Natural killer cell (primary cell): ENCODE data around the gene BCR. TPM values are rescaled to one million over a fixed set of nuclear protein-coding genes. Genes with fewer than 3 reads are reported as not detected.

Source experiments
- ATAC-seq, 3 donors: fragments of 150-1000 bp in 2 of 3; fragments of 200-7000 bp in 1 of 3; cut with Tn5 transposase; 1 replicate in 1 of 3; 2 replicates in 2 of 3; pipeline ENCODE4 v1.10.0; 2021; ENCODE audit warnings: mild to moderate bottlenecking in 2 of 3, moderate library complexity in 2 of 3
- DNase-seq, 2 donors: peaks; one replicate each; pipeline versions ENCODE4 v3.0.0 to v3.0.0-alpha.2; 2013 to 2021; ENCODE audit warnings: mixed read lengths in 1 of 2
- H3K27ac ChIP-seq: one replicate; pipeline ENCODE4 v1.5.1; 2013; ENCODE audit warnings: mild to moderate bottlenecking, low read length
- H3K27me3 ChIP-seq: one replicate; pipeline ENCODE4 v1.6.1; 2013; ENCODE audit warnings: low read length; ENCODE audit not compliant: control insufficient read depth, insufficient read depth
- H3K36me3 ChIP-seq: one replicate; pipeline ENCODE4 v1.6.1; 2013; ENCODE audit warnings: low read length; ENCODE audit not compliant: control insufficient read depth, insufficient read depth
- H3K4me1 ChIP-seq: one replicate; pipeline ENCODE4 v1.6.1; 2013; ENCODE audit warnings: low read length; ENCODE audit not compliant: control insufficient read depth, insufficient read depth
- H3K4me3 ChIP-seq: one replicate; pipeline ENCODE4 v1.5.1; 2013; ENCODE audit warnings: low read length
- H3K9me3 ChIP-seq: one replicate; pipeline ENCODE4 v1.6.1; 2013; ENCODE audit warnings: low read length; ENCODE audit not compliant: control insufficient read depth, insufficient read depth
- H3K27ac Mint-ChIP-seq, 2 donors: one replicate each; pipeline ENCODE4 v1.8.0; 2022; ENCODE audit warnings: mild to moderate bottlenecking in 2 of 2, mixed read lengths in 2 of 2, moderate library complexity in 1 of 2
- H3K27me3 Mint-ChIP-seq, 2 donors: one replicate each; pipeline ENCODE4 v1.8.0; 2022; ENCODE audit warnings: low read depth in 2 of 2, mixed read lengths in 2 of 2
- H3K36me3 Mint-ChIP-seq: one replicate; pipeline ENCODE4 v1.8.0; 2022; ENCODE audit warnings: mixed read lengths
- H3K4me1 Mint-ChIP-seq, 2 donors: one replicate each; pipeline ENCODE4 v1.8.0; 2022; ENCODE audit warnings: mixed read lengths in 2 of 2
- H3K4me3 Mint-ChIP-seq: one replicate; pipeline ENCODE4 v1.8.0; 2022; ENCODE audit warnings: mild to moderate bottlenecking, moderate library complexity, mixed read lengths
- H3K9me3 Mint-ChIP-seq, 2 donors: one replicate each; pipeline ENCODE4 v1.8.0; 2022; ENCODE audit warnings: mixed read lengths in 2 of 2
- WGBS: methylation state at CpG from one replicate; pipeline ENCODE4 v1.1.7; 2013; ENCODE audit warnings: missing lambda C conversion rate; ENCODE audit not compliant: insufficient coverage; 5-methylcytosine and 5-hydroxymethylcytosine counted together
- intact Hi-C: fragments of 100-400 bp; cut with micrococcal nuclease; formaldehyde crosslinking; loops from one replicate; pipeline ENCODE4 v1.14.2; 2022
- total RNA-seq, 4 donors: library from RNA; stranded (reverse); fragments of 120-200 nt in 1 of 4; gene quantifications; one replicate each; pipeline versions ENCODE4 v1.2.3 to v1.2.4, GENCODE V29; 2013 to 2022
- TF ChIP-seq, protein P1 (sequence below): fragments of 200-600 bp; IDR thresholded peaks from one replicate; pipeline ENCODE4 v1.8.0; 2022; ENCODE audit warnings: antibody characterized with exemption

Gene BCR
- total RNA-seq, 3 donors from 2014 or later (not counting 1 experiment from before 2014, with no cell fraction given) = 166 to 186 (median 167) TPM

DNA sequence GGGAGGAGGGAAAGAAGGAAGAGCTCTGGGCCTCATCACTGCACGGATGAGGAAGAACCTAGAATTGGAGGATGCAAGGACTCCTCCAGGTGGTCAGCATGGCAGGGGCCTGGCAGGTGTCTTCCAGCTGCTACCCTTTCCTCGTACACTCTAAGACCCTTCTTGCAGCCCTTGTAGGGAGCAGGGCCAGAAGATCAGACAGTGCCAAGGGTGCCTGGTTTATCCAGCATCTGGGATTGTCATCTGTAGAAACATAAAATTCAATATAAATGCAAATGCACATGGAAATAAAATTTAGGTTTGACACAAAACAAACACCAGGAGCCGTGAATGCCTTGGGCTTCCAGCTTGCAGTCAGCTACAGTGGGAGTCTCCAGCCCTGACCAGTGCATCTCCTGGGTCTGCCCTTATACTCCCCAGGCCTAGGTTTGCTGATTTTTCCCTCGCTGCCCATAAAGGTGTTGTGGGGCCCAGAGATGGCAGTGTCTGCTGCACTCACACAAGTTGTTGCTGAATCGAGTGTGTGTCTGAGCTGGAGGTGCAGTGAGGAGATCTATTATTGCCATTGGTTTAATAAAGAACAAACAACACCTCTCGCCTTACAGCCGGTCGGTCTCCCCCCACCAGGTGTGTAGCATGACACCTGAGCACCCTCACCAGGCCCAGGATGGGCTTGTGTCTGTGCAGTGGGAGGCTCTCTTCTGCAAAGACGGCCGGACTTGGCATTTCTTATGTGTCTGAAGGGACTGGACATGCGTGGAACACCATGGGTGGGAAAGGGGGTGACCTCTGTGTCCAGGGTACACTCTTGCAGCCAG is 87.1 kb downstream of the BCR start:
- no peak overlapping the region for H3K27ac Mint-ChIP-seq
- 94% methylated on average over 11 of the region's 11 CpGs for WGBS

DNA sequence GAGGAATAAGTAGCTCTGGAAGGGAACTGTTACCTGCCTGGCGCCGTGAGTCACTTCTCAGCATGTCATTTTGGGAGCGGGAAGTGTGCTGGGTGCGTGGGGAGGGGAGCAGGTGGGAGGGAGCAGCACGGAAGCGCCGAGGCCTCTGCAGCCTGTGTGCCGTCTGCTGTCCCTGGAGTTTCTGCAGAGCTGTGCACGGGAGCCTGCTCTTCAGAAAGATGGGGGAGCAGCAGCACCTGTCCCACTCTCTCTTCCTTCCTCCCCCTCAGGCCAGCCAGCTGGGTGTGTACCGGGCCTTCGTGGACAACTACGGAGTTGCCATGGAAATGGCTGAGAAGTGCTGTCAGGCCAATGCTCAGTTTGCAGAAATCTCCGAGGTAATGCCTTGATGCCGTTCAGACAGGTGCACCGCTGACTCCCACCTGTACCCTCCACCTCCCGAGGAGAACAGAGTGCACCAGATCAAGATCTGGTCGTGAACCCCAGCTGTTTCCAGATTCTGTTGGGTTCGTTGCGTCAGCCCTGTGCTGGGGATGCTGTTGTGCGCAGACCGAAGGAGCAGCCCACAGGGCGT is 87.9 kb downstream of the BCR start:
- H3K9me3 Mint-ChIP-seq = no peaks in the 10 kb centered on the region
- no peaks in the 10 kb centered on the region for H3K36me3 Mint-ChIP-seq
- peaks cover 39 to 42% of the 10 kb centered on the region in 2 donors for H3K4me1 Mint-ChIP-seq
- H3K27me3 Mint-ChIP-seq = no peaks in the 10 kb centered on the region
- TF ChIP-seq, protein P1, sequence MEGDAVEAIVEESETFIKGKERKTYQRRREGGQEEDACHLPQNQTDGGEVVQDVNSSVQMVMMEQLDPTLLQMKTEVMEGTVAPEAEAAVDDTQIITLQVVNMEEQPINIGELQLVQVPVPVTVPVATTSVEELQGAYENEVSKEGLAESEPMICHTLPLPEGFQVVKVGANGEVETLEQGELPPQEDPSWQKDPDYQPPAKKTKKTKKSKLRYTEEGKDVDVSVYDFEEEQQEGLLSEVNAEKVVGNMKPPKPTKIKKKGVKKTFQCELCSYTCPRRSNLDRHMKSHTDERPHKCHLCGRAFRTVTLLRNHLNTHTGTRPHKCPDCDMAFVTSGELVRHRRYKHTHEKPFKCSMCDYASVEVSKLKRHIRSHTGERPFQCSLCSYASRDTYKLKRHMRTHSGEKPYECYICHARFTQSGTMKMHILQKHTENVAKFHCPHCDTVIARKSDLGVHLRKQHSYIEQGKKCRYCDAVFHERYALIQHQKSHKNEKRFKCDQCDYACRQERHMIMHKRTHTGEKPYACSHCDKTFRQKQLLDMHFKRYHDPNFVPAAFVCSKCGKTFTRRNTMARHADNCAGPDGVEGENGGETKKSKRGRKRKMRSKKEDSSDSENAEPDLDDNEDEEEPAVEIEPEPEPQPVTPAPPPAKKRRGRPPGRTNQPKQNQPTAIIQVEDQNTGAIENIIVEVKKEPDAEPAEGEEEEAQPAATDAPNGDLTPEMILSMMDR = no peak
- intact Hi-C loops = no loop called here
- WGBS = 93% methylated on average over 22 of the region's 22 CpGs
- H3K4me3 ChIP-seq = no peak overlapping the region
- H3K27ac ChIP-seq = no peak overlapping the region
- peaks cover 42% of the 10 kb centered on the region for H3K4me1 ChIP-seq
- H3K4me3 Mint-ChIP-seq = no peak overlapping the region
- ATAC-seq = no peak
- DNase-seq = no peak
- H3K27ac Mint-ChIP-seq = no peak overlapping the region
- H3K9me3 ChIP-seq = no peaks in the 10 kb centered on the region
- no peaks in the 10 kb centered on the region for H3K27me3 ChIP-seq
- H3K36me3 ChIP-seq = peaks cover 29% of the 10 kb centered on the region

More for the DNA sequence above, 87.1 kb downstream of the BCR start:
- DNase-seq (no peak), ATAC-seq (no peak)
- peaks cover 42 to 47% of the 10 kb centered on the region in 2 donors for H3K4me1 Mint-ChIP-seq
- no peak overlapping the region for H3K4me3 Mint-ChIP-seq
- Histone ChIP-seq H3K9me3 (no peaks in the 10 kb centered on the region), H3K36me3 (peaks cover 23% of the 10 kb centered on the region), H3K4me3 (no peak overlapping the region), H3K27ac (no peak overlapping the region), H3K4me1 (peaks cover 46% of the 10 kb centered on the region), H3K27me3 (no peaks in the 10 kb centered on the region)
- intact Hi-C loops = no loop called here
- no peaks in the 10 kb centered on the region for H3K9me3 Mint-ChIP-seq
- H3K36me3 Mint-ChIP-seq = no peaks in the 10 kb centered on the region
- no peaks in the 10 kb centered on the region for H3K27me3 Mint-ChIP-seq
- TF ChIP-seq, protein P1 = no peak

DNA sequence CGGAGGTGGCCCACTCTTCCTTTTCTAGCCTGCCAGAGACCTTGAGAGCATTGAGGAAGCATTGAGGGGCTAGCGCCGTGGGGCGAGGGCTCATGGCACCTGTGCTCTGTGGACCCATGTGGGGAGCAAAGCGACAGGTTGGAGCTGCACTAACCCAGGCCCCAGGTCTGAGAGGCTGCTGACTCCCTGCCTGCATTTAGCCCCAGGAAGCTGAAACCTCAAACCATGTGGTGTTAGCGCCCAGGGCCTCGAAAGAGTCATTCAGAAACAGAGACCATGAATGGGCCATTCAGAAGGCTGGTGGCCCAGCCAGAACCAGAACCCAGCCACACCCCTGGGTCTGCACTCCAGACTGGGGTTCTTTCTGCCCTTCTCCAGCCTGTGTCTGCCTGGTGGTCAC is 88.6 kb downstream of the BCR start:
- Mint-ChIP-seq H3K36me3 (no peaks in the 10 kb centered on the region), H3K9me3 (no peaks in the 10 kb centered on the region), H3K4me3 (peak overlapping the region; percentile 42), H3K27ac (no peak overlapping the region), H3K4me1 (peaks cover 35 to 37% of the 10 kb centered on the region in 2 donors), H3K27me3 (no peaks in the 10 kb centered on the region)
- H3K36me3 ChIP-seq = peaks cover 32% of the 10 kb centered on the region
- H3K27ac ChIP-seq = no peak overlapping the region
- no peak overlapping the region for H3K4me3 ChIP-seq
- H3K27me3 ChIP-seq = no peaks in the 10 kb centered on the region
- intact Hi-C loops = no loop called here
- no peaks in the 10 kb centered on the region for H3K9me3 ChIP-seq
- TF ChIP-seq, protein P1 = no peak
- 42% methylated on average over 7 of the region's 7 CpGs for WGBS
- DNase-seq = no peak
- ATAC-seq = no peak
- H3K4me1 ChIP-seq = peaks cover 35% of the 10 kb centered on the region
